GM12878 (cell line): ENCODE data around the gene DCAF11. TPM values are rescaled to one million over a fixed set of nuclear protein-coding genes. Genes with fewer than 3 reads are reported as not detected.

ENCODE experiments used
- ATAC-seq: fragments of 200-7000 bp; cut with Tn5 transposase; 3 replicates; pipeline ENCODE4 v1.9.1; 2020; ENCODE audit warnings: mild to moderate bottlenecking, moderate library complexity
- BruUV-seq: library from RNA; stranded (reverse); fragments of 400-500 nt; replicated peaks from 2 replicates; lab custom pipeline; 2021; lab: Mats Ljungman, UMichigan
- CTCF ChIA-PET: fragments of 300-600 bp; sonication (Branson Sonifier 250); formaldehyde crosslinking; extraction: SDS; loops from one replicate; lab custom pipeline; 2021; ENCODE audit warnings: inconsistent platforms; lab: Yijun Ruan, JAX
- POLR2A ChIA-PET: fragments of 350-600 bp; formaldehyde crosslinking; extraction: SDS; loops from one replicate; lab custom pipeline; 2021; ENCODE audit warnings: inconsistent platforms; lab: Charles Lee
- RAD21 ChIA-PET: fragments of 300-600 bp; sonication (Branson Sonifier 250); formaldehyde crosslinking; loops from one replicate; lab custom pipeline; 2023; ENCODE audit warnings: antibody characterized with exemption; ENCODE audit not compliant: unreplicated experiment; lab: Charles Lee
- SMC1A ChIA-PET: fragments of 300-600 bp; sonication (Branson Sonifier 250); formaldehyde crosslinking; loops from one replicate; lab custom pipeline; 2023; ENCODE audit not compliant: unreplicated experiment, uncharacterized antibody; lab: Charles Lee
- DNase-seq: peaks from one replicate; pipeline ENCODE4 v3.0.0-alpha.2; 2011; ENCODE audit warnings: low read depth, low spot score
- FAIRE-seq: peaks from 3 replicates; lab custom pipeline; 2011; peaks lifted over from hg19 to GRCh38; lab: Jason Lieb, UNC
- H2AFZ ChIP-seq: 2 replicates; pipeline ENCODE4 v1.6.0; 2011; ENCODE audit warnings: low read depth, low read length, control low read depth; ENCODE audit not compliant: control insufficient read depth
- H3K27ac ChIP-seq: 2 replicates; pipeline ENCODE4 v1.5.1; 2011; ENCODE audit warnings: control low read depth; ENCODE audit not compliant: control insufficient read depth, insufficient read depth
- H3K27me3 ChIP-seq, 2 experiments: replicated peaks in 1 of 2; 2 replicates each; pipeline versions ENCODE4 v1.6.0 to v1.6.1; 2011; ENCODE audit warnings: low read length in 1 of 2; ENCODE audit not compliant: control insufficient read depth in 2 of 2, insufficient read depth in 2 of 2
- H3K36me3 ChIP-seq, 2 experiments: 2 replicates each; pipeline ENCODE4 v1.5.1; 2011; ENCODE audit warnings: low read length in 1 of 2; ENCODE audit not compliant: control insufficient read depth in 2 of 2, insufficient read depth in 2 of 2
- H3K4me1 ChIP-seq: 2 replicates; pipeline ENCODE4 v1.6.1; 2011; ENCODE audit warnings: mild to moderate bottlenecking, low read length, moderate library complexity, mixed read lengths; ENCODE audit not compliant: control insufficient read depth, insufficient read depth
- H3K4me2 ChIP-seq: 2 replicates; pipeline ENCODE4 v1.6.0; 2011; ENCODE audit warnings: control low read depth; ENCODE audit not compliant: control insufficient read depth, insufficient read depth
- H3K4me3 ChIP-seq: fragments of 200-600 bp; sonication (generic); 2 replicates; pipeline ENCODE4 v1.5.1; 2016
- H3K79me2 ChIP-seq: 2 replicates; pipeline ENCODE4 v1.6.0; 2011; ENCODE audit warnings: low read length; ENCODE audit not compliant: control insufficient read depth, insufficient read depth
- H3K9ac ChIP-seq: 2 replicates; pipeline ENCODE4 v1.8.0; 2011; ENCODE audit warnings: low read length, control low read depth, mixed read lengths; ENCODE audit not compliant: control insufficient read depth, insufficient read depth
- H3K9me3 ChIP-seq: replicated peaks from 3 replicates; pipeline ENCODE4 v1.5.1; 2011; ENCODE audit warnings: mild to moderate bottlenecking, low read length; ENCODE audit not compliant: control insufficient read depth, insufficient read depth
- H4K20me1 ChIP-seq: 2 replicates; pipeline ENCODE4 v1.6.0; 2011; ENCODE audit not compliant: control insufficient read depth, insufficient read depth
- CEBPZ ChIP-seq: fragments of 150-350 bp; IDR thresholded peaks from 2 replicates; pipeline ENCODE4 v1.6.1; 2016; ENCODE audit warnings: low read depth, low read length
- NKRF ChIP-seq: fragments of 450-650 bp; conservative IDR thresholded peaks from 2 replicates; pipeline ENCODE4 v1.6.1; 2017; ENCODE audit warnings: mild to moderate bottlenecking, moderate library complexity
- SUZ12 ChIP-seq: fragments of 200-600 bp; sonication (generic); IDR thresholded peaks from one replicate; pipeline ENCODE4 v1.6.1; 2018; ENCODE audit warnings: antibody characterized with exemption, mild to moderate bottlenecking; ENCODE audit not compliant: unreplicated experiment
- ZBTB4 ChIP-seq: fragments of 450-650 bp; formaldehyde crosslinking; IDR thresholded peaks from 2 replicates; pipeline ENCODE4 v1.4.0; 2022; ENCODE audit warnings: mild to moderate bottlenecking, moderate library complexity
- ZNF687 ChIP-seq: fragments of 450-650 bp; IDR thresholded peaks from 2 replicates; pipeline ENCODE4 v1.6.1; 2017; ENCODE audit warnings: mild to moderate bottlenecking, moderate library complexity
- WGBS: methylation state at CpG from one replicate; pipeline ENCODE4 v1.1.6; 2016; ENCODE audit warnings: low lambda C conversion rate; ENCODE audit not compliant: insufficient replicate concordance, insufficient coverage; ENCODE audit errors: missing lambda C conversion rate; 5-methylcytosine and 5-hydroxymethylcytosine counted together
- in situ Hi-C: fragments of 300-500 bp; cut with MboI; formaldehyde crosslinking; loops from 9 replicates; pipeline ENCODE4 v1.14.3; 2018; ENCODE audit warnings: mixed read lengths
- intact Hi-C: fragments of 100-400 bp; cut with micrococcal nuclease; formaldehyde crosslinking; loops from one replicate; pipeline ENCODE4 v1.14.2; 2022; ENCODE audit not compliant: unreplicated experiment
- polyA plus RNA-seq, 11 experiments: library from polyadenylated mRNA; depleted of rRNA in 4 of 11; unstranded in 6 of 11; stranded (reverse) in 5 of 11; fragments of >200 nt; fragmentation: Nextera tagmentation in 4 of 11; fragmentation: Illumina TruSeq in 1 of 11; extraction: Ambion mirVana in 4 of 11; extraction: Trizol in 1 of 11; gene quantifications; 1 replicate in 1 of 11; 2 replicates in 10 of 11; pipeline versions ENCODE4 v1.2.1 to v1.2.3, GENCODE V29; 2011 to 2016; ENCODE audit warnings: inconsistent platforms in 2 of 11, missing spikeins in 2 of 11, low read depth in 1 of 11
- total RNA-seq, 4 experiments: library from RNA; depleted of rRNA in 3 of 4; stranded (reverse); fragments of >200 nt in 3 of 4; fragmentation: Illumina TruSeq in 1 of 4; extraction: Trizol in 1 of 4; gene quantifications; 2 replicates each; pipeline versions ENCODE4 v1.2.1 to v1.2.3, GENCODE V29; 2013 to 2021

The DCAF11 gene
- total and polyA plus RNA-seq, 10 of the 15 experiments (the other 5 are each of a cell fraction or from before 2014, with no cell fraction given) = 13.4 to 91.2 (median 68.7) TPM

GRCh38 chr14:24095271-24096068 is 19.1 kb upstream of the DCAF11 start:
- H3K4me2 ChIP-seq = peak overlapping the region; percentile 64
- SMC1A ChIA-PET = interaction anchor here (0.6 to 9.2 kb wide), 10 partner anchors 11 to 147 kb away, joined by 3 to 195 read pairs (median 7); partner anchors contain the start of genes DCAF11, IPO4, IRF9 and NRL
- ATAC-seq (peak; percentile 85), FAIRE-seq (peak; percentile 99), DNase-seq (peak; percentile 92)
- H3K4me3 ChIP-seq = peak overlapping the region; percentile 98
- in situ Hi-C loops = no loop called here
- POLR2A ChIA-PET = interaction anchor here (0.7 to 6.8 kb wide), 16 partner anchors 9 to 147 kb away, joined by 3 to 90 read pairs (median 11); partner anchors contain the start of genes CARMIL3, DCAF11, EMC9 and IRF9
- peak overlapping the region; percentile 100 for H3K9ac ChIP-seq
- peaks cover 24% of the 10 kb centered on the region for H3K79me2 ChIP-seq
- peaks cover 4 to 14% of the 10 kb centered on the region in 2 experiments; a peak in 3 of 4 replicates for H3K36me3 ChIP-seq
- under 1% methylated on average over 12 of the region's 12 CpGs for WGBS
- H3K4me1 ChIP-seq = 0 out of 2 replicates have a peak, but pooled peaks cover 3% of the 10 kb centered on the region
- no peaks in the 10 kb centered on the region for H3K27me3 ChIP-seq
- peak overlapping the region; percentile 99 for H3K27ac ChIP-seq
- CTCF ChIA-PET = interaction anchor here (0.7 to 11.2 kb wide), 10 partner anchors 10 to 507 kb away, joined by 3 to 294 read pairs (median 14); partner anchors contain the start of genes DCAF11, IRF9, NRL and PSME2
- no peaks in the 10 kb centered on the region for H4K20me1 ChIP-seq
- RAD21 ChIA-PET = interaction anchor here (1.1 to 9.1 kb wide), 13 partner anchors 12 to 212 kb away, joined by 3 to 153 read pairs (median 6); partner anchors contain the start of genes CARMIL3, CIDEB, DCAF11 and IRF9
- H2AFZ ChIP-seq = peak overlapping the region; percentile 2
- intact Hi-C loops = loop anchor here (1.0 kb wide), 2 partner anchors 19 to 66 kb away; partner anchors contain the start of genes DCAF11, IRF9 and NRL
- no TSS peak for BruUV-seq
- H3K9me3 ChIP-seq = no peaks in the 10 kb centered on the region
- TF ChIP-seq NKRF (peak; percentile 34; the same call in 1 of the 2 replicates), ZBTB4 (CRISPR knock-in tag) (0 out of 2 replicates have a peak, but pooled peaks have one; percentile 57), CEBPZ (no peak), SUZ12 (no peak), ZNF687 (peak; percentile 92)
